ENCODE measurements around the gene SNX5. TPM values are rescaled to one million over a fixed set of nuclear protein-coding genes. Genes with fewer than 3 reads are reported as not detected.

SNX5 gene
- 150 and 169 TPM in 2 replicates for total RNA-seq (2014; rRNA removed; shearing (Covaris generic))

- in situ Hi-C loops (cut with HindIII; ENCODE audit: low sequenced_read_pairs) = no loop called here
- peak; percentile 99 for DNase-seq (ENCODE audit: low spot score)
Measured at GRCh38 chr20:17968366-17969277, at the start of gene SNX5, which contains the start of gene MGME1. Gene SNX5 (minus strand): TSS chr20:17968794. CDS start chr20:17968425, 369 bp downstream. Gene MGME1 (plus strand): TSS chr20:17969018. CDS start chr20:17969860, 842 bp downstream.

GRCh38 chr20:18018100-18018499 is 49.5 kb upstream of the SNX5 start:
- in situ Hi-C loops (cut with HindIII; ENCODE audit: low sequenced_read_pairs) = no loop called here
- DNase-seq (ENCODE audit: low spot score) = no peak

- in situ Hi-C loops (cut with HindIII; ENCODE audit: low sequenced_read_pairs) = no loop called here
- no peak for DNase-seq (ENCODE audit: low spot score)
Measured at GRCh38 chr20:18016772-18017171, 48.2 kb upstream of the SNX5 start.

- DNase-seq (ENCODE audit: low spot score) = no peak
- in situ Hi-C loops (cut with HindIII; ENCODE audit: low sequenced_read_pairs) = no loop called here
Measured at GRCh38 chr20:18014411-18014810, 45.8 kb upstream of the SNX5 start.

- no peak for DNase-seq (ENCODE audit: low spot score)
- in situ Hi-C loops (cut with HindIII; ENCODE audit: low sequenced_read_pairs) = no loop called here
Measured at GRCh38 chr20:18012901-18013300, 44.3 kb upstream of the SNX5 start.

GRCh38 chr20:18011951-18012645 is 43.5 kb upstream of the SNX5 start:
- in situ Hi-C loops (cut with HindIII; ENCODE audit: low sequenced_read_pairs) = no loop called here
- no peak for DNase-seq (ENCODE audit: low spot score)

- in situ Hi-C loops (cut with HindIII; ENCODE audit: low sequenced_read_pairs) = no loop called here
- DNase-seq (ENCODE audit: low spot score) = no peak
Measured at GRCh38 chr20:18011482-18011881, 42.9 kb upstream of the SNX5 start.

- in situ Hi-C loops (cut with HindIII; ENCODE audit: low sequenced_read_pairs) = no loop called here
- no peak for DNase-seq (ENCODE audit: low spot score)
Measured at GRCh38 chr20:18009116-18009515, 40.5 kb upstream of the SNX5 start.

GRCh38 chr20:18007534-18008292 is 39.1 kb upstream of the SNX5 start:
- in situ Hi-C loops (cut with HindIII; ENCODE audit: low sequenced_read_pairs) = no loop called here
- DNase-seq (ENCODE audit: low spot score) = peak; percentile 93

- in situ Hi-C loops (cut with HindIII; ENCODE audit: low sequenced_read_pairs) = no loop called here
Measured at GRCh38 chr20:18006684-18007083, 38.1 kb upstream of the SNX5 start.

GRCh38 chr20:18005990-18006364 is 37.4 kb upstream of the SNX5 start:
- in situ Hi-C loops (cut with HindIII; ENCODE audit: low sequenced_read_pairs) = no loop called here
- DNase-seq (ENCODE audit: low spot score) = no peak

More at GRCh38 chr20:18006684-18007083, 38.1 kb upstream of the SNX5 start:
- DNase-seq (ENCODE audit: low spot score) = no peak

- DNase-seq (ENCODE audit: low spot score) = no peak
- in situ Hi-C loops (cut with HindIII; ENCODE audit: low sequenced_read_pairs) = no loop called here
Measured at GRCh38 chr20:18005170-18005989, 36.8 kb upstream of the SNX5 start.

- DNase-seq (ENCODE audit: low spot score) = no peak
- in situ Hi-C loops (cut with HindIII; ENCODE audit: low sequenced_read_pairs) = no loop called here
Measured at GRCh38 chr20:18004384-18005031, 35.9 kb upstream of the SNX5 start.

GRCh38 chr20:18003897-18004296 is 35.3 kb upstream of the SNX5 start:
- in situ Hi-C loops (cut with HindIII; ENCODE audit: low sequenced_read_pairs) = no loop called here

GRCh38 chr20:18001131-18001921 is 32.7 kb upstream of the SNX5 start:
- in situ Hi-C loops (cut with HindIII; ENCODE audit: low sequenced_read_pairs) = no loop called here
- peak; percentile 6 for DNase-seq (ENCODE audit: low spot score)

More at GRCh38 chr20:18003897-18004296, 35.3 kb upstream of the SNX5 start:
- no peak for DNase-seq (ENCODE audit: low spot score)

GRCh38 chr20:17999566-17999965 is 31.0 kb upstream of the SNX5 start:
- DNase-seq (ENCODE audit: low spot score) = no peak
- in situ Hi-C loops (cut with HindIII; ENCODE audit: low sequenced_read_pairs) = no loop called here

- in situ Hi-C loops (cut with HindIII; ENCODE audit: low sequenced_read_pairs) = no loop called here
Measured at GRCh38 chr20:17998446-17998845, 29.9 kb upstream of the SNX5 start.

More at GRCh38 chr20:17998446-17998845, 29.9 kb upstream of the SNX5 start:
- no peak for DNase-seq (ENCODE audit: low spot score)
